Endometrial microvascular endothelial cells (primary cell): ENCODE measurements around the gene RARA. TPM values are rescaled to one million over a fixed set of nuclear protein-coding genes. Genes with fewer than 3 reads are reported as not detected.

Source experiments
- in situ Hi-C: cut with HindIII; loops from 2 replicates; pipeline ENCODE4 v1.10.0; 2017; ENCODE audit warnings: low sequenced_read_pairs, low pct_unique_long_range_greater_than_20kb; ENCODE audit errors: inconsistent ontology term
- total RNA-seq: library from RNA; depleted of rRNA; stranded (reverse); fragments of >200 nt; gene quantifications from one replicate; pipeline ENCODE4 v1.2.3, GENCODE V29; 2015; ENCODE audit errors: inconsistent ontology term

The RARA gene
- total RNA-seq, 1 donor from 2014 or later = 32.1 TPM

- in situ Hi-C loops = no loop called here
These were observed 41.1 kb downstream of the RARA start for GRCh38 chr17:40349895-40350688.

DNA sequence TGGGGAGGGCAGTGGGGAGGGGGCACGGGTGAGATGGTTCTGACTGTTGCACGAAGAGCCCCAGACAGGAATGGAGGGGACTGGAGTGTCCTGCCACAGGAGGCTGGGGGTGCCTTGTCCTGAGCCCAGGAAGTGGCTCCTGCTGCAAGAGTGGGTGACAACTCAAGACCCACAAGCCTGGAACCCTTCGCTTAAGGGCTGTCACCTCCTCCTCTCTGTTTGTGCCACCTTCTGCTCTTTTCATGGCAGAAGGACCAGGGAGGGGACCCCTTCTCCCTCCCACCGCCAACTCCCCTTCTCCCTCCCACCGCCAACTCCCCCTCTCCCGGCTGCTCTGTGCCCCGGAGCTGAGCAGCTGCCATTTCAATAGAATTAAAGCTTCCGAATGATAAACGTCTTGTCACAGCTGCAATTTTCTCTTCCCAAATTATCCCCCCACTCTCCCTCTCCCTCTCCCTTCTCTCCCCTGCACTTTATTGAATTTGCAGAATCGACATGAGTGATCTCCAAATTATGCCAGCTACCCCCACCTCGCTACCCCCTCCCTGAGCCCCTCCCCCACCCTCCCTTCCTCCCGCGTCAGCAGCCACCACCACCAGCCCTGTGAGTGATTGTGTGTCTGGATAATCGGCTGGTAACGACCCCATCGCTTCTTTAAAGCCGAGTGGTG lies 41.8 kb downstream of the RARA start:
- in situ Hi-C loops = no loop called here

DNA sequence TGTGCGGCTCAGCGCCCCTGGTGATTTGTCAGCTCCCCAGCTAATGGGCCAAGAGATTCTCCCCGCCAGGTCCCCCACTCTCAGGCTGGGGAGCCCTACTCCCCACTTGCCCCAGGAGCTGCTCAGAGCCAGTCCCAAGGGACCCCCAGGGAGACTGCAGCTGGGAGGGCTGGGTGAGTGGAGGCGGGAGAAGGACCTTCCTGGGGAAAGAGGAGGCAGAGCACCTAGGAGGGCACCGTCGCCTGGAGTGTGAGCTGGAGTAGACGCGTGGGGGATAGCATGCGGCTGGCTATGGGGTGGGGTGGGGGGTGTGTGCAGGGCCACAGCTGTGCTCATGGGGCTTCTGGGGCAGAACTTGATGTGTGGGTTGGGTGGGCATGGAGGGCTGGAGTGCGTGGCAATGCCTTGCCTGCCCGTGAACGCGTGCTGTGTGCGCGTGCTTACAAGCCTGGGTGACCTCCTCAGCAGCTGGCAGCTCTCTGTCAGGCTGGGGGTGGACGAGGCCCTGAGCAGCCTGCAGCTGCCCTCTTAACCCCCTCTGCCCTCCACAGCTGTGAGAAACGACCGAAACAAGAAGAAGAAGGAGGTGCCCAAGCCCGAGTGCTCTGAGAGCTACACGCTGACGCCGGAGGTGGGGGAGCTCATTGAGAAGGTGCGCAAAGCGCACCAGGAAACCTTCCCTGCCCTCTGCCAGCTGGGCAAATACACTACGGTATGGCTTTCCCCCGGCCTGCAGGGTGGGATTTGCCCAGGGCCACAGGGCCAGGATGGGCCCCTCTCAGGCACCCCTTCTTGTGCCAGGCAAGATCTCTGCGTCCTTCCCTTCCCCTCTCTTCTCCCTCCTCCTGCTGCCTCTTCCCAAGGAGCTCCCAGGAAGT lies 42.6 kb downstream of the RARA start:
- in situ Hi-C loops = no loop called here

GRCh38 chr17:40352237-40352778 lies 43.3 kb downstream of the RARA start:
- in situ Hi-C loops = no loop called here

DNA sequence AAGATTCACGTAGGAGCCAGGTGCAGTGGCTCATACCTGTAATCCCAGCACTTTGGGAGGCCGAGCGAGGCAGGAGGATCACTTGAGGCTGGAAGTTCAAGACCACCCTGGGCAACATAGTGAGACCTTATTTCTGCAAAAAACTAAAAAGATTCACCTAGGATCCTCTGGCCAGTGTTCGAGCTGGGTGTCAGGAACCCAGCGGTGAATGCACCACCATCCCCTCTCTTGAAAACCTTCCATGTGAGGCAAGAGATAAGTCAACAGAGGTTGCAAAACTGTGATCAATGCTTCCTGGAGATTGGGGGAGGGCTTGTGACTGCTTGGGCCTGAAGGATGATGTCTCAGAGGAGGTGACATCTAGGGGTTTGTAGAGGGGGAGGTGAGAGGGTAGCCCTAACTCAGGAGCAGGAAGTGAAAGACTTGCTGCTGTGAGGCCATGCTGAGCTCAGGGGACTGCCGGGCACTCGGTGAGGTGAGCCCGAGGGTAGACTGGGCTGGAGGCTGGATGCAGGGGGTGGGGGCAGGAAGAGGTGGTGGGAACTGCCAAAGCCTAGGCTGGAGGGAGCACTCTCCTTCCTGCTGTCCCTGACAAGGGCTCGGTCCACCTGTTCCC lies 43.9 kb downstream of the RARA start:
- in situ Hi-C loops = no loop called here

GRCh38 chr17:40354221-40355122 lies 45.5 kb downstream of the RARA start:
- in situ Hi-C loops = no loop called here

GRCh38 chr17:40355123-40355803 lies 46.3 kb downstream of the RARA start:
- in situ Hi-C loops = no loop called here

GRCh38 chr17:40355804-40356758 lies 47.1 kb downstream of the RARA start:
- in situ Hi-C loops = no loop called here

GRCh38 chr17:40356990-40357881 lies 48.3 kb downstream of the RARA start:
- in situ Hi-C loops = no loop called here

DNA sequence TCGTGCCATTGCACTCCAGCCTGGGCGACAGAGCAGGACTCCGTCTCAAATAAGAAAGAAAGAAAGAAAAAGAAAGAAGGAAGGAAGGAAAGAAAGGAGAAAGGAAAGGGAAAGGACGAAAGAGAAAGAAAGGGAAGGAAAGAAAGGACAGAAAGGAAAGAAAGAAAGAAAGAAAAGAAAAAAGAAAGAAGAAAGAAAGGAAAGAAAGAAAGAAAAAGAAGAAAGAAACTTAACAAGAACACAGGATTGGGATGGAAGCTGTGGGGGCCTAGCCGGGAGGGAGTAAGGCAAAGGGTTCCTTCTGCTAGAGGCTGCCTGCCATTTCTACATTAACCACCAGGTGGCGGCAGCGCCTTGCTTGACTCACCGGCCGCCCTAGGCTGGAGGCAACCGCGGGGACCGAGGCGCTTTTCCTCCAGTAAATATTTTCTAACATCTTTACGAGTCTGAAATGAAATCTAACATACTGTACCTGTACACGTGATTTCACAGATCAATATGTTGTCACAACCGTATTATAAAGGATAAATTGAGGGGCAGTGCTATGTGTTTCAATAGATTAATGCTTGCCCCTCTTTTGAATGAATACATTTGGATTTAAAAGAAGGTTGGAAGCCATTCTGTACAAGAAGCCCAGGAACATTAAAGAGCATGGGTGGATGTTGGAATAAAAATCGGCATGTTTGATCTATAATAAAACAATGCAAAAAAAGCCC lies 49.5 kb downstream of the RARA start:
- in situ Hi-C loops = no loop called here

DNA sequence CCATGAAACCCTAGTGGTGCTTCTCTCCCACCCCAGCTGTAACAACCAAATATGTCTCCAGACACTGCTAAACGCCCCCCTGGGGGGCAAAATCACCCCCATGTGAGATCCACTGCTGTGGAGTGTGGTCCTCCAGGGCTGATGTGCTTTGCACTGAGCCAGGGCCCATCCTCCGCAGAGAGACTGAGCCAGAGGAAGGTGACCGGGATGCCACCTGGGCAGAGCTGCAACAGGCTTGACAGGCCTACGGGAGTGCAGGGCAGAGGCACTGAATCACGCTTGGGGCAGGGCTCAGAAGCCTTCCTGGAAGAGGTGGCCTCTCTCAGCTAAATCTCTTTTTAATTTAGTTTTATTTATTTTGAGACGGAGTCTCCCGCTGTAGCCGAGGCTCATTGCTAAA lies 51.1 kb downstream of the RARA start:
- in situ Hi-C loops = loop anchor here (10.0 kb wide), 2 partner anchors 45 to 85 kb away; partner anchors contain the start of gene IGFBP4

DNA sequence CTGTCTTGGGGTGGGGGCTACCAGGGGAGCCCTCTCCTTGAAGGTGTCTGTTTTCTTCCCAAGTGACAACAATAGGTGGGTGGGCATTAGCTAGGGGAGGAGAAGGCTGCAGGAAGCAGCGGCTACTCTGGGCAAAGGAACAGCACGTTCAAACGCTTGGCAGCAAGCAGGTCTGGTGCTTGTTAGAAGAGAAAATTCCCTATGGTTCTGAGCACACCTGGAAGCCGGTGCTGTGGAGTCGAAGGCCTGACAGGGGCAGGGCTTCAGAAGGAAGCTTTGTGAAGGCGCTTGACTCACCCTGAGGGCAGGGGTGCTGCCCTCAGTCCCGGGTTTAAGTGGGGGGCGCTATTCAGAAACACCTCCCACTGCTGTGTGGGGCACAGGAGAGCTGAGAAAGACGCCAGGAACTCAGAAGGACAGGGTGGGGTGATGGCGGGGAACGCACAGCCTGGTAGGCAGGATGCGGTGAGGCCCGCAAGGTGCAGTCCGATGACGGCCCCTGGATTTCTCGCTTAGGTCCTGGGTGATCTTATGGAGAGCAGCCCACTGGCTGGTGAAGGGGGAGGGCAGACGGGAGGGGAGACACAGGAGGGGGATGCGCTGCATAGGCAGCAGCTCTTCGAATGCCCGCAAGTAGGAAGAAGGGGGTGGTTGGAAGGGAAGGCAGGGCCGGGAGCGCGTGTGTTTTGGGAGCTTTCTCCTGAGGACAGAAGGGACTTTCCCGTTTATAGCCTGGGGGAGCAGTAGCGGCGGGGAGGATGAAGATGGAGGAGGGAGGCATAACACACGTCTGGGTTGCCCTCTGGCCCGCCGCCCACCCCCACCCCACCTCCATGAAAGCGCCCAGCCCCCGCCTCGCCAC lies 52.3 kb downstream of the RARA start:
- in situ Hi-C loops = loop anchor here (10.0 kb wide), 2 partner anchors 46 to 84 kb away; partner anchors contain the start of gene IGFBP4

GRCh38 chr17:40361925-40362695 lies 53.1 kb downstream of the RARA start:
- in situ Hi-C loops = loop anchor here (10.0 kb wide), 2 partner anchors 47 to 83 kb away; partner anchors contain the start of gene IGFBP4
